ENCODE results near the gene DLGAP1.
"Not testable (repeated sequence)": the region's sequence is repeated elsewhere in the genome, so short reads cannot be mapped to it uniquely, and the experiment has no call there.

Gene DLGAP1

GRCh38 chr18:3652380-3653262 lies 802.5 kb downstream of the DLGAP1 start:
- DNase-seq (ENCODE audit: low spot score), result no peak
- H3K27ac ChIP-seq (replicated peaks; ENCODE audit: low read length), result peak overlapping the region; percentile 48

GRCh38 chr18:3651266-3651665 lies 803.8 kb downstream of the DLGAP1 start:
- Histone ChIP-seq H4K91ac (ENCODE audit: low read depth, low read length, poor library complexity) (no peak overlapping the region), H3K23ac (ENCODE audit: low read depth, low read length, poor library complexity) (no peak overlapping the region), H2AFZ (ENCODE audit: low read length) (no peak overlapping the region), H2AK5ac (ENCODE audit: low read depth, low read length) (no peak overlapping the region), H3K9ac (ENCODE audit: low read depth, low read length, poor library complexity) (no peak overlapping the region), H3K4me1 (ENCODE audit: control insufficient read depth in 2 of 2, insufficient read depth in 1 of 2, low read depth in 1 of 2, low read length in 2 of 2) (peaks cover 5 to 34% of the 10 kb centered on the region in 2 donors), H4K8ac (ENCODE audit: low read depth, low read length) (no peak overlapping the region), H2BK15ac (ENCODE audit: low read length) (no peak overlapping the region), H3K36me3 (replicated peaks in 1 of 2; ENCODE audit: control insufficient read depth in 2 of 2, insufficient read depth in 2 of 2, low read length in 2 of 2) (no peaks in the 10 kb centered on the region), H3K14ac (ENCODE audit: low read length) (no peak overlapping the region), H3K4me3 (ENCODE audit: low read length in 2 of 2) (no peak overlapping the region), H3K27me3 (ENCODE audit: control insufficient read depth in 3 of 3, insufficient read depth in 3 of 3, low read depth in 1 of 3, low read length in 3 of 3) (no peaks in the 10 kb centered on the region), H2BK120ac (ENCODE audit: low read depth, low read length) (no peak overlapping the region), H3K79me1 (ENCODE audit: low read depth, low read length) (no peaks in the 10 kb centered on the region), H3K27ac (replicated peaks; ENCODE audit: low read length) (no peak overlapping the region), H3K4ac (ENCODE audit: low read length) (no peak overlapping the region), H3K4me2 (ENCODE audit: insufficient read depth, low read length, poor library complexity, severe bottlenecking) (no peak overlapping the region), H2BK5ac (ENCODE audit: low read length) (no peak overlapping the region), H3K18ac (ENCODE audit: low read length) (no peak overlapping the region), H2BK12ac (ENCODE audit: low read length) (no peak overlapping the region), H3K9me3 (replicated peaks in 1 of 2; ENCODE audit: control insufficient read depth in 2 of 2, insufficient read depth in 1 of 2, low read depth in 1 of 2, low read length in 2 of 2) (no peaks in the 10 kb centered on the region)
- DNase-seq (ENCODE audit: low spot score), result no peak
- WGBS, 2 donors (ENCODE audit: extremely low coverage in 2 of 2, insufficient read length in 2 of 2, insufficient replicate concordance in 1 of 2), result no CpG with 5 or more reads among the region's 9 CpGs

More at GRCh38 chr18:3652380-3653262, 802.5 kb downstream of the DLGAP1 start:
- Histone ChIP-seq H3K79me1 (ENCODE audit: low read depth, low read length) (no peaks in the 10 kb centered on the region), H3K4me3 (ENCODE audit: low read length in 2 of 2) (no peak overlapping the region), H3K9ac (ENCODE audit: low read depth, low read length, poor library complexity) (no peak overlapping the region), H4K91ac (ENCODE audit: low read depth, low read length, poor library complexity) (no peak overlapping the region), H3K18ac (ENCODE audit: low read length) (no peak overlapping the region), H3K9me3 (replicated peaks in 1 of 2; ENCODE audit: control insufficient read depth in 2 of 2, insufficient read depth in 1 of 2, low read depth in 1 of 2, low read length in 2 of 2) (no peaks in the 10 kb centered on the region), H3K27me3 (ENCODE audit: control insufficient read depth in 3 of 3, insufficient read depth in 3 of 3, low read depth in 1 of 3, low read length in 3 of 3) (no peaks in the 10 kb centered on the region), H3K4me2 (ENCODE audit: insufficient read depth, low read length, poor library complexity, severe bottlenecking) (no peak overlapping the region), H2AK5ac (ENCODE audit: low read depth, low read length) (no peak overlapping the region), H3K4me1 (ENCODE audit: control insufficient read depth in 2 of 2, insufficient read depth in 1 of 2, low read depth in 1 of 2, low read length in 2 of 2) (peaks cover 5 to 34% of the 10 kb centered on the region in 2 donors), H2BK120ac (ENCODE audit: low read depth, low read length) (no peak overlapping the region), H3K4ac (ENCODE audit: low read length) (no peak overlapping the region), H3K14ac (ENCODE audit: low read length) (no peak overlapping the region), H2BK5ac (ENCODE audit: low read length) (no peak overlapping the region), H4K8ac (ENCODE audit: low read depth, low read length) (no peak overlapping the region), H3K36me3 (replicated peaks in 1 of 2; ENCODE audit: control insufficient read depth in 2 of 2, insufficient read depth in 2 of 2, low read length in 2 of 2) (no peaks in the 10 kb centered on the region), H2BK15ac (ENCODE audit: low read length) (no peak overlapping the region), H2AFZ (ENCODE audit: low read length) (peak overlapping the region; percentile 18), H3K23ac (ENCODE audit: low read depth, low read length, poor library complexity) (no peak overlapping the region), H2BK12ac (ENCODE audit: low read length) (no peak overlapping the region)
- WGBS, 2 donors (ENCODE audit: extremely low coverage in 2 of 2, insufficient read length in 2 of 2, insufficient replicate concordance in 1 of 2), result no CpG with 5 or more reads among the region's 13 CpGs

- H3K27me3 ChIP-seq (ENCODE audit: control insufficient read depth in 3 of 3, insufficient read depth in 3 of 3, low read depth in 1 of 3, low read length in 3 of 3); H4K8ac ChIP-seq (ENCODE audit: low read depth, low read length); H3K4me2 ChIP-seq (ENCODE audit: insufficient read depth, low read length, poor library complexity, severe bottlenecking); H2BK5ac ChIP-seq (ENCODE audit: low read length); H3K79me1 ChIP-seq (ENCODE audit: low read depth, low read length); H4K91ac ChIP-seq (ENCODE audit: low read depth, low read length, poor library complexity); H2BK12ac ChIP-seq (ENCODE audit: low read length); H2BK15ac ChIP-seq (ENCODE audit: low read length); H3K4me3 ChIP-seq (ENCODE audit: low read length in 2 of 2); H2AK5ac ChIP-seq (ENCODE audit: low read depth, low read length); H3K36me3 ChIP-seq (replicated peaks in 1 of 2; ENCODE audit: control insufficient read depth in 2 of 2, insufficient read depth in 2 of 2, low read length in 2 of 2); H3K9me3 ChIP-seq (replicated peaks in 1 of 2; ENCODE audit: control insufficient read depth in 2 of 2, insufficient read depth in 1 of 2, low read depth in 1 of 2, low read length in 2 of 2); H3K23ac ChIP-seq (ENCODE audit: low read depth, low read length, poor library complexity); H3K27ac ChIP-seq (replicated peaks; ENCODE audit: low read length); DNase-seq (ENCODE audit: low spot score); H2AFZ ChIP-seq (ENCODE audit: low read length); H3K4ac ChIP-seq (ENCODE audit: low read length); H3K18ac ChIP-seq (ENCODE audit: low read length); H2BK120ac ChIP-seq (ENCODE audit: low read depth, low read length); H3K9ac ChIP-seq (ENCODE audit: low read depth, low read length, poor library complexity); H3K14ac ChIP-seq (ENCODE audit: low read length): not testable (repeated sequence)
- H3K4me1 ChIP-seq (ENCODE audit: control insufficient read depth in 2 of 2, insufficient read depth in 1 of 2, low read depth in 1 of 2, low read length in 2 of 2), result peaks cover 5 to 32% of the 10 kb centered on the region in 2 donors
- WGBS, 2 donors (ENCODE audit: extremely low coverage in 2 of 2, insufficient read length in 2 of 2, insufficient replicate concordance in 1 of 2), result no CpG with 5 or more reads among the region's 9 CpGs
These were observed 804.5 kb downstream of the DLGAP1 start for GRCh38 chr18:3650521-3651042.

- Histone ChIP-seq H4K91ac (ENCODE audit: low read depth, low read length, poor library complexity) (no peak overlapping the region), H2BK120ac (ENCODE audit: low read depth, low read length) (no peak overlapping the region), H3K9me3 (replicated peaks in 1 of 2; ENCODE audit: control insufficient read depth in 2 of 2, insufficient read depth in 1 of 2, low read depth in 1 of 2, low read length in 2 of 2) (no peaks in the 10 kb centered on the region), H3K4ac (ENCODE audit: low read length) (no peak overlapping the region), H3K23ac (ENCODE audit: low read depth, low read length, poor library complexity) (no peak overlapping the region), H3K14ac (ENCODE audit: low read length) (no peak overlapping the region), H3K36me3 (replicated peaks in 1 of 2; ENCODE audit: control insufficient read depth in 2 of 2, insufficient read depth in 2 of 2, low read length in 2 of 2) (no peaks in the 10 kb centered on the region), H3K9ac (ENCODE audit: low read depth, low read length, poor library complexity) (no peak overlapping the region), H3K18ac (ENCODE audit: low read length) (no peak overlapping the region), H2BK12ac (ENCODE audit: low read length) (no peak overlapping the region), H3K79me1 (ENCODE audit: low read depth, low read length) (no peaks in the 10 kb centered on the region), H2AK5ac (ENCODE audit: low read depth, low read length) (no peak overlapping the region), H4K8ac (ENCODE audit: low read depth, low read length) (no peak overlapping the region), H3K4me3 (ENCODE audit: low read length in 2 of 2) (no peak overlapping the region), H2BK5ac (ENCODE audit: low read length) (no peak overlapping the region), H3K4me2 (ENCODE audit: insufficient read depth, low read length, poor library complexity, severe bottlenecking) (no peak overlapping the region), H3K27me3 (ENCODE audit: control insufficient read depth in 3 of 3, insufficient read depth in 3 of 3, low read depth in 1 of 3, low read length in 3 of 3) (no peaks in the 10 kb centered on the region), H2AFZ (ENCODE audit: low read length) (peak overlapping the region; percentile 66), H2BK15ac (ENCODE audit: low read length) (no peak overlapping the region), H3K27ac (replicated peaks; ENCODE audit: low read length) (no peak overlapping the region), H3K4me1 (ENCODE audit: control insufficient read depth in 2 of 2, insufficient read depth in 1 of 2, low read depth in 1 of 2, low read length in 2 of 2) (peaks cover 5 to 29% of the 10 kb centered on the region in 2 donors)
- WGBS, 2 donors (ENCODE audit: extremely low coverage in 2 of 2, insufficient read length in 2 of 2, insufficient replicate concordance in 1 of 2), result no CpG with 5 or more reads among the region's 8 CpGs
- no peak for DNase-seq (ENCODE audit: low spot score)
These were observed 805.3 kb downstream of the DLGAP1 start for GRCh38 chr18:3649633-3650426.

All from neuronal stem cell (in vitro differentiated cells).